HL-60/S4 treated with phorbol 12-myristate 13-acetate at 8.2 ng/mL for 4 days and 3 days (cell line): Measurements from ENCODE around the gene CFTR.
"Not testable (repeated sequence)": the region's sequence is repeated elsewhere in the genome, so short reads cannot be mapped to it uniquely, and the experiment has no call there.

Source experiments
- in situ Hi-C: fragments of 300-500 bp; cut with MboI; formaldehyde crosslinking; loops from 2 replicates; pipeline ENCODE4 v1.15.0; 2022; ENCODE audit warnings: low sequenced_read_pairs

The CFTR gene

GRCh38 chr7:117479225-117480054 is at the start of gene CFTR:
CFTR (plus strand) TSS chr7:117480025; CDS start chr7:117480095, 70 bp downstream.
- in situ Hi-C loops = no loop called here

GRCh38 chr7:117435475-117436043 is 44.3 kb upstream of the CFTR start:
- in situ Hi-C loops = no loop called here

- in situ Hi-C loops = no loop called here
These were observed 35.2 kb upstream of the CFTR start for GRCh38 chr7:117444646-117445045.

GRCh38 chr7:117445206-117445605 is 34.6 kb upstream of the CFTR start:
- in situ Hi-C loops = no loop called here

- in situ Hi-C loops = no loop called here
These were observed 33.5 kb upstream of the CFTR start for GRCh38 chr7:117446220-117446815.

GRCh38 chr7:117448655-117449054 is 31.2 kb upstream of the CFTR start:
- in situ Hi-C loops = no loop called here

- in situ Hi-C loops = no loop called here
These were observed 20.7 kb upstream of the CFTR start for GRCh38 chr7:117458977-117459583.

- in situ Hi-C loops = no loop called here
These were observed 20.1 kb upstream of the CFTR start for GRCh38 chr7:117459735-117460134.

GRCh38 chr7:117460815-117461214 is 19.0 kb upstream of the CFTR start:
- in situ Hi-C loops = not testable (repeated sequence)

- in situ Hi-C loops = no loop called here
These were observed 11.7 kb upstream of the CFTR start for GRCh38 chr7:117468174-117468573.

- in situ Hi-C loops = no loop called here
These were observed 9.0 kb upstream of the CFTR start for GRCh38 chr7:117470777-117471176.

- in situ Hi-C loops = no loop called here
These were observed 7.5 kb upstream of the CFTR start for GRCh38 chr7:117472335-117472734.

GRCh38 chr7:117476557-117477215 is 3.1 kb upstream of the CFTR start:
- in situ Hi-C loops = no loop called here

GRCh38 chr7:117478836-117479224 is 995 bp upstream of the CFTR start:
- in situ Hi-C loops = no loop called here

GRCh38 chr7:117480055-117480362 is 184 bp downstream of the CFTR start:
- in situ Hi-C loops = no loop called here

- in situ Hi-C loops = no loop called here
These were observed 1.2 kb downstream of the CFTR start for GRCh38 chr7:117480978-117481377.

- in situ Hi-C loops = no loop called here
These were observed 5.3 kb downstream of the CFTR start for GRCh38 chr7:117485118-117485620.

- in situ Hi-C loops = no loop called here
These were observed 9.2 kb downstream of the CFTR start for GRCh38 chr7:117489016-117489415.

GRCh38 chr7:117489430-117489829 is 9.6 kb downstream of the CFTR start:
- in situ Hi-C loops = no loop called here

GRCh38 chr7:117489911-117490310 is 10.1 kb downstream of the CFTR start:
- in situ Hi-C loops = no loop called here

- in situ Hi-C loops = no loop called here
These were observed 12.8 kb downstream of the CFTR start for GRCh38 chr7:117492649-117493048.
